GM12891 (cell line): ENCODE data around the gene AFG3L2.

Experiments used
- PAX5 ChIP-seq: IDR thresholded peaks from 2 replicates; pipeline ENCODE4 v1.6.1; 2011; ENCODE audit warnings: low read length, moderate library complexity, mild to moderate bottlenecking; ENCODE audit not compliant: insufficient read depth, severe bottlenecking
- POLR2A ChIP-seq: IDR thresholded peaks from 2 replicates; pipeline ENCODE4 v1.6.1; 2011; ENCODE audit warnings: low read depth, low read length, control low read depth
- POLR2AphosphoS5 ChIP-seq: IDR thresholded peaks from 2 replicates; pipeline ENCODE4 v1.6.1; 2011; ENCODE audit warnings: low read depth, low read length, control low read depth
- POU2F2 ChIP-seq: IDR thresholded peaks from 2 replicates; pipeline ENCODE4 v1.6.1; 2011; ENCODE audit warnings: low read depth, mild to moderate bottlenecking, control low read depth, low read length, moderate library complexity
- SPI1 ChIP-seq: IDR thresholded peaks from 2 replicates; pipeline ENCODE4 v1.6.1; 2011; ENCODE audit warnings: low read depth, low read length, control low read depth
- TAF1 ChIP-seq: IDR thresholded peaks from 2 replicates; pipeline ENCODE4 v1.6.1; 2011; ENCODE audit warnings: low read depth, low read length, control low read depth

DNA sequence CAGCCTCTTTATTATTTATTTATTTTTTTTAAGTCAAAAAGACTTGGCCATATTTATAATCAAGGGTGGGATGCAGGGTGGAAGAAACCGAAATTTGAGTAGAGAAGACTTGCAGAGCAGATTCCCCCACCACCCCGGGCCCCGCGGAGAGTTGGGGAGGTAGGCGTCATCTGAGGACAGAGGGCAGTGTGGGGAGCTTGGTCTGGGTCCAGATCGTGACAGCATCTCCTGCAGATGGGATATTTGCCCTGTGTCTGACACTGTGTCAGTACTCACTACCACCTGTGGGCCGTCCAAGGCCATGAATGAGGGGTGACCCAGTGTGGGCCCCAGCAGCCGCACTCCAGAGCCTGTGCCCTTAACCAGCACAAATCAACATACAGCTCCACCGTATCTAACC is 20.2 kb upstream of the AFG3L2 start:
- TF ChIP-seq POLR2A: no peak
- TF ChIP-seq SPI1: no peak
- no peak for TF ChIP-seq POLR2AphosphoS5
- TF ChIP-seq TAF1: no peak
- TF ChIP-seq PAX5: no peak
- no peak for TF ChIP-seq POU2F2
